OCI-LY7 (cell line): ENCODE results near the gene KHDC4. TPM values are rescaled to one million over a fixed set of nuclear protein-coding genes. Genes with fewer than 3 reads are reported as not detected.
A peak's percentile ranks its signal among the peaks of the same experiment; 100 is the strongest.

Experiments used
- BruUV-seq: library from RNA; stranded (reverse); fragments of 400-500 nt; replicated peaks from 2 replicates; lab custom pipeline; 2021; lab: Mats Ljungman, UMichigan
- CTCF ChIA-PET: fragments of 300-600 bp; sonication (Branson Sonifier 250); formaldehyde crosslinking; loops from one replicate; lab custom pipeline; 2022; ENCODE audit warnings: antibody characterized with exemption; ENCODE audit not compliant: unreplicated experiment; lab: Charles Lee
- POLR2A ChIA-PET: fragments of 300-600 bp; sonication (Branson Sonifier 250); formaldehyde crosslinking; loops from one replicate; lab custom pipeline; 2022; ENCODE audit warnings: antibody characterized with exemption; lab: Charles Lee
- DNase-seq: peaks from one replicate; pipeline ENCODE4 v3.0.0-alpha.2; 2015; ENCODE audit warnings: low spot score
- H2AFZ ChIP-seq: fragments of 200-600 bp; sonication (generic), shearing (Covaris generic); 2 replicates; pipeline ENCODE4 v1.6.1; 2014; ENCODE audit warnings: mild to moderate bottlenecking, antibody characterized with exemption, low read length, moderate library complexity
- H3K27ac ChIP-seq: fragments of 200-600 bp; sonication (generic); 2 replicates; pipeline ENCODE4 v1.5.1; 2014; ENCODE audit warnings: mixed run types, low read depth, mild to moderate bottlenecking, moderate library complexity, low read length, inconsistent platforms; ENCODE audit not compliant: poor library complexity, severe bottlenecking
- H3K36me3 ChIP-seq: fragments of 200-600 bp; sonication (generic); 2 replicates; pipeline ENCODE4 v1.6.1; 2014; ENCODE audit warnings: mild to moderate bottlenecking, antibody characterized with exemption, low read length, moderate library complexity, mixed read lengths; ENCODE audit not compliant: insufficient read depth
- H3K4me1 ChIP-seq: fragments of 200-600 bp; sonication (generic); 2 replicates; pipeline ENCODE4 v1.5.1; 2014; ENCODE audit warnings: mild to moderate bottlenecking, low read length; ENCODE audit not compliant: insufficient read depth, poor library complexity, severe bottlenecking
- H3K4me2 ChIP-seq: fragments of 200-600 bp; sonication (generic); 2 replicates; pipeline ENCODE4 v1.6.1; 2014; ENCODE audit warnings: mild to moderate bottlenecking, low read length
- H3K4me3 ChIP-seq: fragments of 200-600 bp; sonication (generic); 2 replicates; pipeline ENCODE4 v1.5.1; 2014; ENCODE audit warnings: mild to moderate bottlenecking, low read depth, low read length; ENCODE audit not compliant: poor library complexity, severe bottlenecking
- H3K79me2 ChIP-seq: fragments of 200-600 bp; sonication (generic); 2 replicates; pipeline ENCODE4 v1.6.1; 2016; ENCODE audit warnings: low read depth, mild to moderate bottlenecking, low read length, moderate library complexity, mixed read lengths; ENCODE audit not compliant: insufficient read depth
- H3K9me2 ChIP-seq: fragments of 200-600 bp; sonication (generic); 2 replicates; pipeline ENCODE4 v1.6.1; 2016; ENCODE audit warnings: mild to moderate bottlenecking, low read length, mixed read lengths; ENCODE audit not compliant: insufficient read depth
- H3K9me3 ChIP-seq: fragments of 200-600 bp; sonication (generic); 2 replicates; pipeline ENCODE4 v1.6.1; 2014; ENCODE audit warnings: mild to moderate bottlenecking, mixed run types, low read length, mixed read lengths
- H4K20me1 ChIP-seq: fragments of 200-600 bp; sonication (generic); 2 replicates; pipeline ENCODE4 v1.6.1; 2014; ENCODE audit warnings: mild to moderate bottlenecking, antibody characterized with exemption, low read length, moderate library complexity, mixed read lengths; ENCODE audit not compliant: insufficient read depth
- CTCF ChIP-seq: fragments of 200-600 bp; sonication (generic); conservative IDR thresholded peaks from 2 replicates; pipeline ENCODE4 v1.5.1; 2014; ENCODE audit warnings: mild to moderate bottlenecking, antibody characterized with exemption, low read length, moderate library complexity, mixed read lengths
- EZH2phosphoT487 ChIP-seq: fragments of 200-600 bp; sonication (generic); IDR thresholded peaks from 2 replicates; pipeline ENCODE4 v1.6.1; 2018; ENCODE audit warnings: low read depth, borderline replicate concordance, mild to moderate bottlenecking, mixed run types, antibody characterized with exemption, low read length, moderate library complexity, mixed read lengths
- intact Hi-C: fragments of 100-400 bp; cut with micrococcal nuclease; formaldehyde crosslinking; loops from one replicate; pipeline ENCODE4 v1.10.0; 2022; ENCODE audit not compliant: unreplicated experiment
- total RNA-seq, 2 experiments: library from RNA; depleted of rRNA in 1 of 2; stranded (reverse); fragments of >200 nt in 1 of 2; shearing (Covaris generic) in 1 of 2; gene quantifications; 2 replicates each; pipeline ENCODE4 v1.2.3, GENCODE V29; 2014 to 2022

The KHDC4 gene
- total RNA-seq, 2 experiments from 2014 or later = 88.9 to 121 TPM

GRCh38 chr1:155882235-155882634, 52.0 kb downstream of the KHDC4 start:
- Histone ChIP-seq H4K20me1 (no peaks in the 10 kb centered on the region), H3K9me2 (no peaks in the 10 kb centered on the region), H3K27ac (peak overlapping the region; percentile 96), H3K4me3 (peak overlapping the region; percentile 53), H3K4me1 (peaks cover 81% of the 10 kb centered on the region), H2AFZ (no peak overlapping the region), H3K36me3 (peaks cover 60% of the 10 kb centered on the region), H3K79me2 (peaks cover 55% of the 10 kb centered on the region), H3K4me2 (peak overlapping the region; percentile 82), H3K9me3 (no peaks in the 10 kb centered on the region)
- CTCF ChIA-PET = interaction anchor here (0.9 to 2.4 kb wide), 4 partner anchors 14 to 25 kb away, joined by 3 to 7 read pairs (median 4); partner anchors contain the start of genes GON4L and SYT11
- POLR2A ChIA-PET = interaction anchor here (0.6 to 4.9 kb wide), 14 partner anchors 9 to 462 kb away, joined by 3 to 46 read pairs (median 4); partner anchors contain the start of genes ARHGEF2, GON4L and SYT11
- BruUV-seq = TSS peak; percentile 46
- peak; percentile 84 for DNase-seq
- intact Hi-C loops = loop anchor here (1.0 kb wide), 1 partner anchor 22 kb away; no protein-coding TSS in a partner anchor
- no peak for TF ChIP-seq CTCF
- TF ChIP-seq EZH2phosphoT487 = no peak

GRCh38 chr1:155880950-155881349, 53.3 kb downstream of the KHDC4 start:
- H3K79me2 ChIP-seq = peaks cover 57% of the 10 kb centered on the region
- peaks cover 60% of the 10 kb centered on the region for H3K36me3 ChIP-seq
- H3K9me2 ChIP-seq = no peaks in the 10 kb centered on the region
- intact Hi-C loops = no loop called here
- H3K4me3 ChIP-seq = no peak overlapping the region
- POLR2A ChIA-PET = interaction anchor here (0.6 kb wide), 1 partner anchor 353 kb away, joined by 3 read pairs; no protein-coding TSS in a partner anchor
- TF ChIP-seq EZH2phosphoT487 = no peak
- no peak for TF ChIP-seq CTCF
- no TSS peak for BruUV-seq
- DNase-seq = no peak
- H3K4me2 ChIP-seq = peak overlapping the region; percentile 82
- H2AFZ ChIP-seq = no peak overlapping the region
- no peaks in the 10 kb centered on the region for H4K20me1 ChIP-seq
- H3K9me3 ChIP-seq = no peaks in the 10 kb centered on the region
- CTCF ChIA-PET = no interaction called here
- H3K27ac ChIP-seq = peak overlapping the region; percentile 96
- H3K4me1 ChIP-seq = peaks cover 68% of the 10 kb centered on the region

DNA sequence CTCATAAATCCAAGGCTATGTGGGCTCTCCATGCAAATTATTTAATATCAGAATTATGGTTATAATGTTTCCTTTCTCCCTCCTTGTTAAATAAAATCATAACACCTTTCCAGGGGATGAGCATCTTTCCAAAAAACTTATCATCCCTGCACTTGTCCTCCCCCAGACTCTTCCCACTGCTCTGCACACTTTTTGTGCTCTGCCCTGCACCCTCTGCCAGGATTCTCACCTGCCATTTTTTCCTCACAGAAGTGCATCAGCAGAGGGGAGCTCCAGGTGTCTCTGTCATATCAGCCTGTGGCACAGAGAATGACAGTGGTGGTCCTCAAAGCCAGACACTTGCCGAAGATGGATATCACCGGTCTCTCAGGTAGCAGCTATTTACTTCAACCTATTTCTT, 54.0 kb downstream of the KHDC4 start:
- H3K36me3 ChIP-seq = peaks cover 67% of the 10 kb centered on the region
- POLR2A ChIA-PET = interaction anchor here (0.6 to 1.3 kb wide), 2 partner anchors 21 to 352 kb away, joined by 3 read pairs; partner anchors contain the start of gene SYT11
- no peak overlapping the region for H3K4me3 ChIP-seq
- H2AFZ ChIP-seq = no peak overlapping the region
- CTCF ChIA-PET = no interaction called here
- H3K4me2 ChIP-seq = peak overlapping the region; percentile 82; the same call in 1 of the 2 replicates
- no TSS peak for BruUV-seq
- peak overlapping the region; percentile 96 for H3K27ac ChIP-seq
- DNase-seq = no peak
- H3K9me3 ChIP-seq = no peaks in the 10 kb centered on the region
- H4K20me1 ChIP-seq = no peaks in the 10 kb centered on the region
- H3K4me1 ChIP-seq = peaks cover 67% of the 10 kb centered on the region
- H3K9me2 ChIP-seq = no peaks in the 10 kb centered on the region
- TF ChIP-seq CTCF = no peak
- TF ChIP-seq EZH2phosphoT487 = no peak
- H3K79me2 ChIP-seq = peaks cover 64% of the 10 kb centered on the region
- intact Hi-C loops = no loop called here
